LNCAP (cell line): ENCODE results near the gene MPP7.

ENCODE experiments used
- CTCF ChIP-seq: fragments of 450-650 bp; IDR thresholded peaks from 2 replicates; pipeline ENCODE4 v1.5.1; 2017; ENCODE audit warnings: mild to moderate bottlenecking

Gene MPP7

GRCh38 chr10:28293236-28294168 is 9.4 kb downstream of the MPP7 start:
- TF ChIP-seq CTCF, result no peak

- no peak for TF ChIP-seq CTCF
Observed at GRCh38 chr10:28291881-28292297, 11.0 kb downstream of the MPP7 start.

- no peak for TF ChIP-seq CTCF
Observed at GRCh38 chr10:28285816-28286215, 17.0 kb downstream of the MPP7 start.

- TF ChIP-seq CTCF, result no peak
Observed at GRCh38 chr10:28284126-28284525, 18.7 kb downstream of the MPP7 start.

- TF ChIP-seq CTCF, result no peak
Observed at GRCh38 chr10:28283251-28283650, 19.6 kb downstream of the MPP7 start.

GRCh38 chr10:28282336-28282735 is 20.5 kb downstream of the MPP7 start:
- TF ChIP-seq CTCF, result no peak

GRCh38 chr10:28281726-28282315 is 21.0 kb downstream of the MPP7 start:
- no peak for TF ChIP-seq CTCF
